HG02571 (cell line): Measurements from ENCODE around the gene MME.
"Not testable (repeated sequence)": the region's sequence is repeated elsewhere in the genome, so short reads cannot be mapped to it uniquely, and the experiment has no call there.

Experiments
- ATAC-seq: cut with Tn5 transposase; IDR thresholded peaks from one replicate; pipeline ENCODE4 v1.9.1; 2021; ENCODE audit warnings: mild to moderate bottlenecking, moderate library complexity; ENCODE audit not compliant: unreplicated experiment

MME gene

DNA sequence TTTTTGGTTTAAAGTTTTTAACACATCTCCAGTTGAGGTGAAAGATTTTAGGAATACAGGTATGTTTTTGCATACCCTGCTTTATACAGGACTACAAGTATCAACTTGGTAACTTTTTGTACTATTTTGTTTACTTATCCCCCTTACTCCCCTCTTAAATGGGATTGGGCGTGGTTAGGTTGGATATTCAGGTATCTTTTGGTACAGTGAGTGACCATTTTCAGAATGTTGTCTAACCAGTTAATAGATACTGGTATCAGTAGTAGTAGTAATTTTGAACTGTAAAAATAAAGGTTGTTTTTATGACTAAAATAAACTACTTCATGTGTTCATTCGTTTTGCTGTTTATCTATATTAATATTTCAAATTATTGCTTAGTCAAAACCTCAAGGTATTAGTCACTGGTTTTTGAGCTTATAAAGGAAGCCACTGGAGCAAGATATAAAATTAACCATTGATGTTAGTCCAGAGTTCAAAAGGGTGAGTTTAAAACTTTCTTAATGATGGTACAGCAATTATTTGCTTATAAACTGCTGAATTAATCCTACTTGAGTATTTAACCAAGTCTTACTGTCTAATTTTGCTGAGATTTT lies 3.3 kb downstream of the MME start:
- ATAC-seq, result no peak

DNA sequence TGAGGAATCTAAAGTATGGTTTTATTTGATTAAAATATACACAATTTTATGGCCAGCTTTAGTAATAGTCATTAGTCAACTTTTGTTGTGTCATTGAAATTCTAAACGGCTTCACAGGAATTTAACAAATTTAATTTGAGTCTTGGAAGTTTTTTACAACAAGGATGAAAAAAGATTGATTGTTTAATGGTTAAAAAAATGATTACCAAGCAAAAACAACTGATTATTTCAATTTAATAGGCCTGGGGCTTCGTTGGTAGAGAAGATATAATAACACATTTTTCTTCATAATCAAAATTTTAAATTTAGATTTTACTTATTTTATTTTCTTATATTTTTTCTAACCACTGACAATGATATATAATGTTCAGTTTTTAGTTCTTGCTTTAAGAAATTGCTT lies 4.4 kb downstream of the MME start:
- ATAC-seq, result no peak

DNA sequence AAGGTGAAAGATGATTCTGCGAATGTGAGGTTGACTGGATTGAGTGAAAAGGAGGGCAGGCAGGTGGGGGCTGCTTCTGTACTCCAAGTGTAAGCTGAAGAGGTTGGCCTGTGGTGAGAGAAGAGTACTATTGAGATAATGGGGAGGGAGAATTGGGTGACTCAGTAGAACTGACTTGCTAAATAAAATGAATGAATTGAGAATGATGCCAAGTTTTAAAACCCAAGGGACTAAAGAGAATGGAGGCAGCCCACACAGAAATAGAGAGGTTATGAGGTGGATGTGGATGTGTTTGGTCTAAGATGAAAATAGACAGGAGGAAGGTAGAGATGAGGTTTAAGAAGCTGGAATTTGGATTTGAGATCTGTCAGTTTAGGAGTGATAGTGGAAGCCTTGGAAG lies 5.9 kb downstream of the MME start:
- ATAC-seq, result no peak

- ATAC-seq, result no peak
Measured at GRCh38 chr3:155088706-155089345, 8.7 kb downstream of the MME start.

GRCh38 chr3:155089495-155089894 lies 9.4 kb downstream of the MME start:
- no peak for ATAC-seq

- no peak for ATAC-seq
Measured at GRCh38 chr3:155093261-155093660, 13.1 kb downstream of the MME start.

GRCh38 chr3:155096303-155097008 lies 16.3 kb downstream of the MME start:
- no peak for ATAC-seq

DNA sequence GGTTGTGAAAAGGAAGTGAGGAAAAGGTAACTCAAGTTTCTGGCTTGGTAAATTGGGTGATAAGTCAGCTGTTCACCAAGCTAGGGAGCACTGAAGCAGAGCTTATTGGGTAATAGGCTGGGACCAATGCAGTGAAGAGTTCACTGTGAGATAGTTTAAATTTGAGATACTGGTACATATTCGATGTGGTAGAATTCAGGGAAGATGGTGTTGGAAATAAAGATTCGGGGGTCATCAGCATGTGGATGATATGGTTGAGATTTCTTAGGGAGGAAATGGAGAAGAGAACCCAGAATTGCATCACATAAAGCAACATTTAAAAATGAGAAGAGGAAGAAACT lies 16.9 kb downstream of the MME start:
- ATAC-seq, result no peak

- no peak for ATAC-seq
Measured at GRCh38 chr3:155101398-155101797, 21.3 kb downstream of the MME start.

GRCh38 chr3:155102329-155102728 lies 22.2 kb downstream of the MME start:
- no peak for ATAC-seq

DNA sequence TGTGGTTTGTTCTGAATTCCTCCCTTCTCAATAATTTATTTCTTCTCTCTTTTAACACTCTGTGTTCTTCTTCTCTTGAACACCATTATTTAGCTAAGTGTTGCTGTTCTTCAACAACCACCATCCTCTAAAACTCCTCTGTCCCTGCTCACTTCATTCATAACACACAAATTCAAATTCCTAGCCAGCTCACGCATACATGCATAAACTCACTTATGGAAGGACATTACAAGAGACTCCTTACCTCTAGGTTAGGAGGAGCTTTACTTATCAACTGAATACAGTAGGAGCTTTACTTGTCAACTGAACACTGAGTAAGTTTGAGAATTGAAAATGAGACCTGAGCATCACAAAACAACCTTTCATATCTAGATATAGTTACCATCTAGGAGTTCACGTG lies 23.6 kb downstream of the MME start:
- no peak for ATAC-seq

GRCh38 chr3:155106119-155106518 lies 26.0 kb downstream of the MME start:
- no peak for ATAC-seq

DNA sequence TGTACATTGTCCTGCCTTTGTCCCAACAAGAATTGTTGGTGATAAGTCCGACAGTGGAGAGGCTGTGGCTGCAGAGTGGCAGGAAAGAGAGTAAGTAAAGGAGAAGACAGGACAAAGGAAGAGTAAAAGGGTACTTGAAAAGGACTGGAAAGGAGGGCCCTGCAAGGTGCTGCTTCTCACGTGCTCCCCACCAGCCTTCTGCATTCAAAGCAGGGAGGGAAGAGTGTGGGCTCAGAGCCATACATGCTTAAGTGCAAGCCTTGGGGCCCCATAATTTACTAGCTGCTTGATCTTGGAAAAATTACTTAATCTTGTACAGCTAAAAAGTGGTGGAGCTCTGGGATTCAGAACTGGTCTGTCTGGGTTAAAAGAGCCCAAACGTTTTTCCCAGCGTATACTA lies 29.9 kb downstream of the MME start:
- no peak for ATAC-seq

- ATAC-seq, result no peak
Measured at GRCh38 chr3:155110996-155111901, 31.1 kb downstream of the MME start.

GRCh38 chr3:155111971-155112370 lies 31.9 kb downstream of the MME start:
- no peak for ATAC-seq

GRCh38 chr3:155112661-155113389 lies 32.7 kb downstream of the MME start:
- ATAC-seq, result no peak

DNA sequence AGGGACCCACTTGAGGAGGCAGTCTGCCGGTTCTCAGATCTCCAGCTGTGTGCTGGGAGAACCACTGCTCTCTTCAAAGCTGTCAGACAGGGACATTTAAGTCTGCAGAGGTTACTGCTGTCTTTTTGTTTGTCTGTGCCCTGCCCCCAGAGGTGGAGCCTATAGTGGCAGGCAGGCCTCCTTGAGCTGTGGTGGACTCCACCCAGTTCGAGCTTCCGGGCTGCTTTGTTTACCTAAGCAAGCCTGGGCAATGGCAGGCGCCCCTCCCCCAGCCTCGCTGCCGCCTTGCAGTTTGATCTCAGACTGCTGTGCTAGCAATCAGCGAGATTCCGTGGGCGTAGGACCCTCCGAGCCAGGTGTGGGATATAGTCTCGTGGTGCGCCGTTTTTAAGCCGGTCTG lies 44.6 kb downstream of the MME start:
- ATAC-seq, result not testable (repeated sequence)

DNA sequence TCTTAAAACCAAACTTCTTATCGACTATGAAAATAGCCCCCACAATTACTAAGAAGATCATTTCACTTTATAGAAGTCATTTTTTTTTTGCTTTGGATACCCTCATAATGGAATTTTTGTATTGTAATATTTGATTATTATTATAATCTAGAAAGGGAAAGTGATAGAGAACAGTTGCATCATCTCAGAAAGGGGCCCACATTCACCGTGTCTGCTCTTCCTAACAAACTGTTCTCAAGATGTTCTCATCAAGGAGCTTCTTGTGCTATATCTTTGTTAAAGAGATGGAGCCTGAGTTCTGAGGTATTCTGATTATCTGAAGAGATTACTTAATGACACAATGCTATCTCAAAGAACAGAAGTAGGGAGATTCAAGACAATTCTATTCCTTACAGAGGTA lies 49.3 kb downstream of the MME start:
- no peak for ATAC-seq

GRCh38 chr3:155130001-155130400 lies 49.9 kb downstream of the MME start:
- no peak for ATAC-seq

GRCh38 chr3:155131104-155131503 lies 51.0 kb downstream of the MME start:
- ATAC-seq, result peak; percentile 82

DNA sequence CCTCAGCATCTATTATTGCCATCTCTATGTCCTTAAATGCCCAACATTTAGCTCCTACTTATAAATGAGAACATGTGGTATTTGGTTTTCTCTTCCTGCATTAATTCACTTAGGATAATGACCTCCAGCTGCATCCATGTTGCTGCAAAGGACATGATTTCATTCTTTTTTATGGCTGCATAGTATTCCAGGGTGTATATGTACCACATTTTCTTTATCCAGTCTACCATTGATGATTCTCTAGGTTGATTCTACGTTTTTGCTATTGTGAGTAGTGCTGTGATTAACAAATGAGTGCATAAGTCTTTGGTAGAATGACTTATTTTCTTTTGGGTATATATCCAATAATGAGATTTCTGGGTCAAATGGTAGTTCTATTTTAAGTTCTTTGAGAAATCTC lies 54.2 kb downstream of the MME start:
- ATAC-seq, result not testable (repeated sequence)
